PFSK-1 (cell line): ENCODE results near the gene KIF26B.

Source experiments
- FOXP2 ChIP-seq: optimal IDR thresholded peaks from 2 replicates; pipeline ENCODE3; 2011; ENCODE audit warnings: borderline replicate concordance, control low read depth, inconsistent platforms; ENCODE audit not compliant: insufficient read depth; ENCODE audit errors: extremely low read length, extremely low read depth
- POLR2AphosphoS5 ChIP-seq: IDR thresholded peaks from 2 replicates; pipeline ENCODE4 v1.6.1; 2012; ENCODE audit warnings: low read depth, mild to moderate bottlenecking, control low read depth, low read length, moderate library complexity
- SIN3A ChIP-seq: IDR thresholded peaks from 2 replicates; pipeline ENCODE4 v1.6.1; 2012; ENCODE audit warnings: mild to moderate bottlenecking, low read length, moderate library complexity, borderline replicate concordance; ENCODE audit not compliant: insufficient read depth
- TAF1 ChIP-seq: IDR thresholded peaks from 2 replicates; pipeline ENCODE4 v1.6.1; 2012; ENCODE audit warnings: low read length, control low read depth, borderline replicate concordance; ENCODE audit not compliant: insufficient read depth
- TF ChIP-seq, protein P1 (sequence below), 2 experiments: IDR thresholded peaks; 2 replicates each; pipeline versions ENCODE4 v1.6.1 to v1.8.0; 2011 to 2012; ENCODE audit warnings: low read depth in 2 of 2, low read length in 2 of 2, control low read depth in 1 of 2, inconsistent platforms in 1 of 2, mild to moderate bottlenecking in 1 of 2, moderate library complexity in 1 of 2; ENCODE audit not compliant: insufficient read depth in 1 of 2

Gene KIF26B

DNA sequence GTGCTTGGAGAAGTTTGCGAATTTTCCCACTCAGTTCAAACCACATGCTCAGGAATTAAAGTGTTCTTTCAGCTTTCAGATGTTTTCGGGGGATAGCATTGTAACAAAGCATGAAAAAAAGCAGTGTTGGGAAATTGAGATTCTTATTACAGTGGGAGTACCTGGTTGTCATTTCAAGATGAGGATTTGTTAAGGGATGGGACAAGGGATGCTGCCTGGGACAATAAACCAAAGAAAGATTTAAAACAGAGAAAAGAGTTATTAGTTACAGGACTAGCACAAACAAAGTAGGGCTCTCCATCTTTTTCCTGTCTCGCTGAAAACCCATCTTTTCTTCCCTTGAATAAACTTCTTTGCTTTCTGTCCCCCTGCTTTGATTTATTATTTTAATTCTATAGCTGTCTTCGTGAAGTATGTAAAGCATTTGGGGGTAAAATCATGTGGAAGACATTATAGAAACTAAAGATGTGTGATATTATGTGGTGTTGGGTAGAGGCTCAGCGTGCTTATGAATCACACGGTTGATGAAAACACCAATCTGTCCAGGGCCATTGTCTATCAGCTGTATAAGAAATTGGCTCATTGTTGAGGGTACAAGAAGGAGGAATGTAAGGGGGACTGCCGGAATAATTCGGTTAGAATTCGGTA, 277.6 kb downstream of the KIF26B start:
- TF ChIP-seq SIN3A: no peak
- no peak for TF ChIP-seq TAF1
- TF ChIP-seq, protein P1, sequence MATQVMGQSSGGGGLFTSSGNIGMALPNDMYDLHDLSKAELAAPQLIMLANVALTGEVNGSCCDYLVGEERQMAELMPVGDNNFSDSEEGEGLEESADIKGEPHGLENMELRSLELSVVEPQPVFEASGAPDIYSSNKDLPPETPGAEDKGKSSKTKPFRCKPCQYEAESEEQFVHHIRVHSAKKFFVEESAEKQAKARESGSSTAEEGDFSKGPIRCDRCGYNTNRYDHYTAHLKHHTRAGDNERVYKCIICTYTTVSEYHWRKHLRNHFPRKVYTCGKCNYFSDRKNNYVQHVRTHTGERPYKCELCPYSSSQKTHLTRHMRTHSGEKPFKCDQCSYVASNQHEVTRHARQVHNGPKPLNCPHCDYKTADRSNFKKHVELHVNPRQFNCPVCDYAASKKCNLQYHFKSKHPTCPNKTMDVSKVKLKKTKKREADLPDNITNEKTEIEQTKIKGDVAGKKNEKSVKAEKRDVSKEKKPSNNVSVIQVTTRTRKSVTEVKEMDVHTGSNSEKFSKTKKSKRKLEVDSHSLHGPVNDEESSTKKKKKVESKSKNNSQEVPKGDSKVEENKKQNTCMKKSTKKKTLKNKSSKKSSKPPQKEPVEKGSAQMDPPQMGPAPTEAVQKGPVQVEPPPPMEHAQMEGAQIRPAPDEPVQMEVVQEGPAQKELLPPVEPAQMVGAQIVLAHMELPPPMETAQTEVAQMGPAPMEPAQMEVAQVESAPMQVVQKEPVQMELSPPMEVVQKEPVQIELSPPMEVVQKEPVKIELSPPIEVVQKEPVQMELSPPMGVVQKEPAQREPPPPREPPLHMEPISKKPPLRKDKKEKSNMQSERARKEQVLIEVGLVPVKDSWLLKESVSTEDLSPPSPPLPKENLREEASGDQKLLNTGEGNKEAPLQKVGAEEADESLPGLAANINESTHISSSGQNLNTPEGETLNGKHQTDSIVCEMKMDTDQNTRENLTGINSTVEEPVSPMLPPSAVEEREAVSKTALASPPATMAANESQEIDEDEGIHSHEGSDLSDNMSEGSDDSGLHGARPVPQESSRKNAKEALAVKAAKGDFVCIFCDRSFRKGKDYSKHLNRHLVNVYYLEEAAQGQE (IDR thresholded peaks at IDR 0.05; ENCODE audit: insufficient read depth in 1 of 2, low read depth in 2 of 2, low read length in 2 of 2): no peak
- no peak for TF ChIP-seq POLR2AphosphoS5
- no peak for TF ChIP-seq FOXP2

DNA sequence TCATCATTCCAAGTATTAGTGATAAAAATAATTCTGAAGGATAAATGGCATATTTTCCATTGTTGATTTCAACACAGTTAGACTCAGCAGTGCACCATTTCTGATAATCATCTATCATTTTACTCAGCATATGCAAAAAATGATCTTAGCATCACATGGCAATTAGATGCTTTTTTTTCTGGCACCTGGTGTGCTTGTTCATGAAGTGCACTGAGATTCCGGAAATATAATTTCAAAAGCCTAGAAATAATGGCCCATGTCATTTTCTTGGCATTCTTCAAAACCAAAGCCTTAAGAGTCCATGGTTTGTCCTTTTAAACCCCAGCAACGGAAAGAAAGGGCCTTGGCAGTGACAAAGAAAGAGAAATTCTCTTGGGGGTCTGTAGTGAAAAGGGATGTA, 278.8 kb downstream of the KIF26B start:
- TF ChIP-seq, protein P1 (IDR thresholded peaks at IDR 0.05; ENCODE audit: insufficient read depth in 1 of 2, low read depth in 2 of 2, low read length in 2 of 2): no peak
- TF ChIP-seq POLR2AphosphoS5 (no peak), TAF1 (no peak), SIN3A (no peak), FOXP2 (no peak)

DNA sequence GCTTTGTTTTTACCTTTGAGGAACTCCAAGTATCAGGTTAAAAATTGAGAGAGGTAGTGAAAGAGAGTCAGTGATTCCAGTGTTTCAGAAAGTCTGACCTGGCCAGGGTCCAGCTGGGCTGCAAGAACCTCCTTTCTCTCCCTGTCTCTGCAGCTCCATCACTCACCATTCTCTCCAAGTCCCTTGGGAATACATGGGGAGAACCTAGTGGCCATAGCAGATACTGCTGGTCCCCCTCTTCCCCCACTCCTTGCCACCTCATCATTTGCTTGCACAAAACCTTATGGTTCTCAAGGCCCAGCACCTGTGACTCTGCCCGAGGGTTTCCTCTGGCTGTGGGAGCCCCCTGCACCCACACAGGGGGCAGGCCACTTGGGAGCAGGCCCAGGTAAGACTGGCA, 279.5 kb downstream of the KIF26B start:
- TF ChIP-seq SIN3A: no peak
- TF ChIP-seq TAF1: no peak
- no peak for TF ChIP-seq POLR2AphosphoS5
- TF ChIP-seq, protein P1 (IDR thresholded peaks at IDR 0.05; ENCODE audit: insufficient read depth in 1 of 2, low read depth in 2 of 2, low read length in 2 of 2): no peak
- no peak for TF ChIP-seq FOXP2

DNA sequence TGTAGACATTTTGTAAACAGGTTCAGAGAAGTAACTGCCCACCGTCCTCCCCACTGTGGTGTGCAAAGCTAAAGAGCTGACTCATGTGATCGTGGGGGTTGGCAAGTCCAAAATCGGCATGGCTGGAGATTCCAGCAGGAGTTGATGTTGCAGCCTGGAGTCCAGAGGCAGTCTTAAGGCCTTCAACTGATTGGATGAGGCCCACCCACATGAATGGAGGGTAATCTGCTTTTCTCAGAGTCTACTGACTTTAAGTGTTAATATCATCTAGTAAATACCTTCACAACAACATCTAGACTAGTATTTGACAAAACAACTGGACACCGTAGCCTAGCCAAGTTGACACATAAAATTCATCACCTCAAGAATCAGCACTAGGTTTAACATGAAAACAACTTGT, 281.6 kb downstream of the KIF26B start:
- TF ChIP-seq FOXP2: no peak
- no peak for TF ChIP-seq TAF1
- TF ChIP-seq, protein P1 (IDR thresholded peaks at IDR 0.05; ENCODE audit: insufficient read depth in 1 of 2, low read depth in 2 of 2, low read length in 2 of 2): no peak
- TF ChIP-seq POLR2AphosphoS5: no peak
- TF ChIP-seq SIN3A: no peak

DNA sequence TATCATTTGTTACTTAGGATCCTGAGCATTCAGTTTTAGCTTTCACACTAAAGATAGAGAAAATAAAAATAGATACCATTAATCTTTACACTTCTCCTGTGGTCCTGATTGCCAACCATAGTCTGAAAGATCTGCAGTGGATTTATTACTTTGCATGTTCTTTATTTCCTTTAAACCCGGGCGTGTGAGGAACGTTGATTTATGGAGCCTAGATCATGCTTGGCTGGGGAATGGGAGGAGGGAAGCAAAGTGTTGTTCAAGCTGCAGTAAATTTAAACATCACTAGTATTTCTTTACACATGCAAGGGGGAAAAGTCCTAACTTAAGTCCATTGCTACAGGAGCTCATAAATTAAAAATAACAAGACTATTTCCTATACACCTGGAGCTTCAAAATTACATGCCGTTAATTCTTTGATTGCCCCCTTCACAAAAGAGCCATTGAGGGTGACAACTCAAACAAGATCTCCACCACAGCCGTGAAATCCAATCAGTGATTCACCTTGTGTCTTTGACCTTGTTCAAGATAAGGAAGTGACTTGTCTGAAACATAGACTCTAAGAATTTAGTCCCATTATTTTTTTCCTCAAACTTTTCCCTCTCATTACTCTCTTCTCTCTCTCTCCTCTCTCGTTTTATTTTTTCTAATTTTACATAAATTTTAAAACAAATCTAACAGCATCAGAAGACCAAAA, 282.7 kb downstream of the KIF26B start:
- no peak for TF ChIP-seq SIN3A
- no peak for TF ChIP-seq TAF1
- TF ChIP-seq, protein P1 (IDR thresholded peaks at IDR 0.05; ENCODE audit: insufficient read depth in 1 of 2, low read depth in 2 of 2, low read length in 2 of 2): no peak
- no peak for TF ChIP-seq POLR2AphosphoS5
- TF ChIP-seq FOXP2: no peak
